ENCODE results near the gene TBC1D22B.

DNA sequence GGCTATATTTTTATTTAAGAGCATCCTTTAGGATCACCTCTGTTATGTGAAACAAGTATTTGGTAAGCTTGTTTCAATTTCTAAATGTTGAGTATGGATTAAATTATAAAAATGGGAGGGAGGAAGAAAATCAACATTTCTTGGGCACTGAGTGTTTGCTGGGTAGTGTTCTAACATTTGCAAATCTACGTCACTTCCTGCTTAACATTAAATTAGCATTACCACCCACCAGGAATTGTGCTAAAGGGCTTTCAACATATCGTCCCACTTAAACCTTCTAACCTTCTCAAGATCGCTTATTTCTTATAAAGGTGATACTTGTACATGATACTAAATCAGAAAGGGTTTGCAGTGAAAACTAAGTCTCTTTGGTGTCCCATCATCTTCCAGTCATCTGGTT lies 8.3 kb downstream of the TBC1D22B start:
- TF ChIP-seq, protein P1, sequence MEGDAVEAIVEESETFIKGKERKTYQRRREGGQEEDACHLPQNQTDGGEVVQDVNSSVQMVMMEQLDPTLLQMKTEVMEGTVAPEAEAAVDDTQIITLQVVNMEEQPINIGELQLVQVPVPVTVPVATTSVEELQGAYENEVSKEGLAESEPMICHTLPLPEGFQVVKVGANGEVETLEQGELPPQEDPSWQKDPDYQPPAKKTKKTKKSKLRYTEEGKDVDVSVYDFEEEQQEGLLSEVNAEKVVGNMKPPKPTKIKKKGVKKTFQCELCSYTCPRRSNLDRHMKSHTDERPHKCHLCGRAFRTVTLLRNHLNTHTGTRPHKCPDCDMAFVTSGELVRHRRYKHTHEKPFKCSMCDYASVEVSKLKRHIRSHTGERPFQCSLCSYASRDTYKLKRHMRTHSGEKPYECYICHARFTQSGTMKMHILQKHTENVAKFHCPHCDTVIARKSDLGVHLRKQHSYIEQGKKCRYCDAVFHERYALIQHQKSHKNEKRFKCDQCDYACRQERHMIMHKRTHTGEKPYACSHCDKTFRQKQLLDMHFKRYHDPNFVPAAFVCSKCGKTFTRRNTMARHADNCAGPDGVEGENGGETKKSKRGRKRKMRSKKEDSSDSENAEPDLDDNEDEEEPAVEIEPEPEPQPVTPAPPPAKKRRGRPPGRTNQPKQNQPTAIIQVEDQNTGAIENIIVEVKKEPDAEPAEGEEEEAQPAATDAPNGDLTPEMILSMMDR (IDR thresholded peaks at IDR 0.05): no peak
- TF ChIP-seq POLR2A (IDR thresholded peaks at IDR 0.05) (no peak), EP300 (IDR thresholded peaks at IDR 0.05) (no peak)
